Middle frontal gyrus (tissue), 1 donor: Measurements from ENCODE around the gene TMEM115.

Experiments used
- DNase-seq: peaks from one replicate; pipeline ENCODE4 v3.0.0-alpha.2; 2015; ENCODE audit warnings: low spot score; ENCODE audit errors: extremely low spot score

TMEM115 gene, protein sequence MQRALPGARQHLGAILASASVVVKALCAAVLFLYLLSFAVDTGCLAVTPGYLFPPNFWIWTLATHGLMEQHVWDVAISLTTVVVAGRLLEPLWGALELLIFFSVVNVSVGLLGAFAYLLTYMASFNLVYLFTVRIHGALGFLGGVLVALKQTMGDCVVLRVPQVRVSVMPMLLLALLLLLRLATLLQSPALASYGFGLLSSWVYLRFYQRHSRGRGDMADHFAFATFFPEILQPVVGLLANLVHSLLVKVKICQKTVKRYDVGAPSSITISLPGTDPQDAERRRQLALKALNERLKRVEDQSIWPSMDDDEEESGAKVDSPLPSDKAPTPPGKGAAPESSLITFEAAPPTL

DNA sequence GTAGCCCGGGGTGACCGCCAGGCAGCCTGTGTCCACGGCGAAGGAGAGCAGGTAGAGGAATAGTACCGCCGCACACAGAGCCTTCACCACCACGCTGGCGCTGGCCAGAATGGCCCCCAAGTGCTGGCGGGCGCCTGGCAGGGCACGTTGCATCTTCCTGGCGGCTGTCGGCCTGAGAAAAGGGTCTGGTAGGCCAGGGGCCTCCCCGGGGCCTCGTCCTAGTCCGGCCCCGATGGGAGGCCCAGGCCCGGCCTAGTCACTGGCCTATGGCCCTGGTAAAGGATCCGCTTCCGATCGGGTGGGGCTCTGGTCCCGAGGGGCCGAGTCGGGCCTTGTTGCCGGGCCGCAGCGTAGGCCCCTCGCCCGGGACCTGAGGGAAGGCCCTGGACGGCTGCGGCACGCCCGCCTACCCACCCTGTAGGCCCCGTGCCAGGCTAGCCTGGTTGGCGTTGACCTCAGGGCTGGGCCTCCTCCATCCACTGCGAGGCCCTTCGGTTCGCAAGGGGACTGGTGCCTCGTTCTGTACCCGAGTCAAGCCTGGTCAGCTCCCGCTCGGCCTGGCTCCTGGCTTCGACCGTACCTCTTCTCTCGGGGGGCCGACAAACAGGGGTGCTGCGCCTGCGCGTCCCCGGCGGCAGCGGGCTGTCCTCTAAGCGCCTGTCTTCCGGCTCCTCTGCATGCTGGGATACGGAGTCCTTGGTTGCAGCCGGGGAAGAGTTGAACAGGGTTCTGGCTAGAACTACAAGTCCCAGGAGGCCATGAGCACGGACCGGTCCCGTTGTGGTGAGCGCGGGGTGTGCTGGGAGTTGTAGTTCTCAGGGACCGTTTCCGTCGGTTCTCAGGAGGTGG is at the start of gene TMEM115:
TSS of gene TMEM115 (minus strand) at position 611 of the 849 bp plus-strand sequence. CDS start at position 153, 458 bp downstream.
- peak; percentile 100 for DNase-seq

DNA sequence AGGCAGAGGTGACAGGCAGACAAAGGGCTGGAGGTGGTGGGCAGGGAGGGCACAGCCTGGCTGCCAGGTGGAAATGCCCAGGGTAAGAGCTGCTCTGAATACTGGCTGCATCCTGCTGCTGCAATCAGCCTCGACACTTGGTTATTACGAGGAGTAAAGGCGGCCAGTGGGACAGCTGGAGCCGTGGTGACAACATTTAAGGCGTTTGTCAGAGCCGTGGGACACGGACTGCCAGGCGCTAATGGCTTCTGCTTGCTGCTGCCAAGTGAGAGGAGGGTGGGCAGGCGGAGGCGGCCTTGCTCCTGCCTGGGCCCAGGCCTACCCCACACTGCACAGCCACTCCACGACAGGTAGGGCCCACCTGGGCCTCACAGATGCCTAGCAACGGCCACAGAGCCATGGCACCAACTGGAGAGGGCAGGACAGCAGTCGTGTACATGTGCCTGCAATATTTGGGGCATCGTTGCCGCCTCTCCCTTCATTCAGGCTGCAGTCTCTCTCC is 49.2 kb upstream of the TMEM115 start:
- DNase-seq = no peak

DNA sequence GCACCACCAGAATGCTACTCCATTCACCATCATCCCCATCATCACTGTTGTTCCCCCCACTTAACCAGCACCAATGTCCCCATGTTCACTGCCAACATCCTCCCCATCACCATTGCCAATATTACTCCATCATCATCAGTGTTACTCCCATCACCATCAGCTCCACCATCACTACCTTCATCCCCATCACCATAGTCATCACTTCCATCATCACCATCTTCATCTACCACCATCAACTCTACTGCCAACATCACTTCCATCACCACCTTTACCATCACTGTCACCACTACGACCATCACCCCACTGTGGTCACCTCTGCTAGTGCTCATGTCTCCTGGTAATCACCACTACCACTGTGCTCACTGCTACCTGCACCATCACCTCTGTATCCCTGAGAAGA is 47.2 kb upstream of the TMEM115 start:
- DNase-seq = no peak

DNA sequence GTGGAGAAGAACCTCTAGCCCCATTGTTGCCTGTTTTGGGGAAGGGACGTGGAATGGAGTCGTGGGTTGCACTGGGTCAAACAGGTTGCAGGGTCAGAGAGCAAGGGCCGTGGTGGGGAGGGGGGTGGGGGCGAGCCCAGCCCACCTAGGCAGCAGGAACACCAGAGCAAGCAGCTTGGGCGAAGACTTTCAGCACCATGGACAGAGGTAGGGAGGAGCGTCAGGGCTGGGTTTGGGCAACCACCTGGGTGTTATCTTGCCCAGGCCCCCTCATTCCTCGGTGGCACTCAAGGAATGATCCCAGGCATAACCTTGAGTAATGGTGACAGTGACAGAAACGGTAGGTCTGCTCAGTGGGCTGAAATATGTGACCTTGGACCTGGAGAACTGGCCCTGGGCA is 45.9 kb upstream of the TMEM115 start:
- DNase-seq = no peak

DNA sequence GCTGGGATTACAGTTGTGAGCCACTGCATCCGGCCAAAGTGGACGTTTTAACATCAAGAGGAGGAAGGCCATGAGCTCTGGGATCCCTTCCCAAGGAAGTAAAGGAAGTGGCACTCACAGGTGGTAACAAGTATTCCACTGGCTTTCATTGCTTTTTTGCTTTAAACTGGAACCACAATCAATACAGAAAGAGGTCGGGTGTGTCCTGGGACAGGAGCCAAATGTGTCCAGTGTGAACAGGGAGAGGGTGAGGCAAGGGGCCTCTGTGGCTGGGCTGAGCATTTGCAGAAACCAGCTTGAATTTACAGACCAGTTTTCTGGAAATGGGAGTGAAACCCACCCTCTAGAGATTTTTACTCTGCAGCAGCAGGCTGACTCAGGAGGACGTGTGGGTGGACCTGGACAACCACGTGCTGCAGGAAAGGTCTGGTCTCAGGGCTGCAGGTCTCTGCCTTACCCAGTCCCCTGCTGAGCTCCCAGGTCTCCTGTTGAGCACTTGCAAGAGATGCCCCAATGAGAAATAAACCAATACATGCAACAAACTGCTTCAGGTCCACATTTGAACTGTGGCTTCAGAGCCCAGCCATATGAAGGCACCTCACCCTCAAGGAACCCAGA is 42.8 kb upstream of the TMEM115 start:
- DNase-seq = no peak

DNA sequence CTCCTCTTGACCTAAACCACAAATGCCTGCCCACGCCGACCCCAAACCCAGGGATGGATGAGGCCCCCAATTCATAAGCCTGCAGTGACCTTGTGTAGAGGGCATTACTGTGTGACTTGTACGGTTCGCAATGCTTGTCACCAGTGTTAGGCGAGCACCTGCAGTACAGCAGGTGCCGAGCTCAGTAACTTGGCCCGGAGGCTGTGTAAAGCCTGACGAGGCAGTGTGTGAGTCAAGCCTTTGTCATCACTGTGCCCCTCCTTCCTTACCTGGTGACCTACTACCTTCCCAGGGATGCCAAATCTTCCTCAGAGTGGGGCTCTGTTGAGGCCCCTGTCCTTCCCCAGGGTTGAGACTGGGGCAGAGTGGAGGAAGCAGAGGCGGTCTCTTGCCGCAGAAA is 37.2 kb upstream of the TMEM115 start:
- DNase-seq = no peak

DNA sequence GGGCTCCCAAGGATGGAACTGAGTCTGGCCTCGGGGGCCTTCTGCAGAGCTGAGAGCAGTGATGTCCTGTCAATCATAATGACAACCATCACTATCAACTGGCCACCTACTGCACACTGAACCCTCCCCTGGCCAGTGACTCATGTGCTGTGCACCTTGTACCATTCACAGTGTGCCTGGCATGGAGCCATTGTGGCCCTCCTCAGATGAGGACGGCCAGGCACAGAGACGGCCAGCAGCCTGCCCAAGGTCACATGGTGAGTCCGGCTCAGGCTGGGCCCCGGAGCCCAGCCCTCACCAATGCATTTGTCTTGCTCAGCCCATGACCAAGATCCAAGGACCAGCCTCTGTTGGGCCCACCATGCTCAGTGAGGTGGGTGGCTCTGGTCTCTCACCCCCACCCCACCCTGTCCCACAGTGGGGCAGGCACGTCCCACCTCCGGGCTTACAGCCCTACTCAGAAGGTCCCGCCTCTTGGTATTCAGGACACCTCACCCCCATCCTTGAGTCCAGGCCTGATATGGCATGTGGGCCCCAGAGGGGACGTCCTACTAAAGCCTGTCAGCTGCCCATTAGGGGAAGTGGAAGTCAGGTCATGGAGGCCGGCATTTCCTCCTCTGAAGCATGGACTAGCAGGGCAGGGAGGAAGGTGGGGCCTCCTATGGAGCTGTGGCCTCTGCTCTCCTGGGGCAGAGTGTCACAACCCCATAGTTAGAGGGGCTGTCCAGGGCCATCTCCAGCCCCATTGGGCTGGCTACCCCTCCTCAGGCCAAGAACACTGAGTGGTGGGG is 35.9 kb upstream of the TMEM115 start:
- DNase-seq = no peak

DNA sequence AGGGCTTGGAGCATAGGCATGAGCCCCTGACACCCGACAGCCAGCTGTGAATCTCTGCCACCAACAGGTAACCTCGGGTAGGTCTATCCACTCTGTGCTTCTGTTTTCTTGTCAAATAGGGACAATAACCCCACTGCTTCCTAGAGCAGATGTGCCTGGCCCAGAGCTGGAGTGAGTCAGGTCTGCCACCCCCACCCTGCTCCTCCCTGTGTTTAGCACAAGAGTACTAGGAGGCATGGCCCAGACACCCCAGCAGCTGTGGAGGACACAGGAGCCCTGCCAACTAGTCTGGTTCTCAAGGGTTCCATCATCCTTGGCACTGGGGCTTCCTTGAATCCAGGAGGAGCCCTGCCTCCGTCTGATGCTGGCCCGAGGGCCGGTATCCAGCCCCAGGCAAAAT is 33.7 kb upstream of the TMEM115 start:
- no peak for DNase-seq

DNA sequence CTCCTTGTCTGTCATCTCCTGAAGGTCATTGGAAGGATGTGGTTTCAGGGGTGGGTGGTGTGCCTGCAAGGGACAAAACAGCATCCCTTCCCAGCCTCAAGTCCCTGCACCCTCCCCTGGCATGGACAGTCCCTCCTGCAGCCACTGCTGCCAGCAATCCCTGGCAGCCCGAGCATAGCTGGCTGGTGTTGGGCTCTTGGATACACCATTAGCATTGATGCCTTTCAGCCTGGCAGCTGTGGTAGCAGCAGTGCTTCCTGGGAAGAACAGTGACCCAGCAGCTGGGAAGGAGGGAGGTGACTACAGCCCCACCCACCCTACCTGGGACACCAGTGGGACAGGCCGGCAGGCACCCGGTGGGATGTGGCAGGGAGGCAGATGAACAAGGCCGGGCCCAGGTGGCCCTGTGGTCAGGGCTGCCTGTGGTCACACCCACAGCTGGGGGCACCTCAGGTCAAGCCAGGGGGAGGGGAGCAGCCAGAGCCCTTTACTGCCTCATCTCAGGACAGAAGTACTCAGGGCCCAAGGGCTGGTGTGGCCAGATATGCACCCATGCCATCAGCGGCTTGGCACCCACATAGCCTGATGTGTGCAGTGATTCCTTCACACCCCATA is 32.9 kb upstream of the TMEM115 start:
- DNase-seq = no peak

DNA sequence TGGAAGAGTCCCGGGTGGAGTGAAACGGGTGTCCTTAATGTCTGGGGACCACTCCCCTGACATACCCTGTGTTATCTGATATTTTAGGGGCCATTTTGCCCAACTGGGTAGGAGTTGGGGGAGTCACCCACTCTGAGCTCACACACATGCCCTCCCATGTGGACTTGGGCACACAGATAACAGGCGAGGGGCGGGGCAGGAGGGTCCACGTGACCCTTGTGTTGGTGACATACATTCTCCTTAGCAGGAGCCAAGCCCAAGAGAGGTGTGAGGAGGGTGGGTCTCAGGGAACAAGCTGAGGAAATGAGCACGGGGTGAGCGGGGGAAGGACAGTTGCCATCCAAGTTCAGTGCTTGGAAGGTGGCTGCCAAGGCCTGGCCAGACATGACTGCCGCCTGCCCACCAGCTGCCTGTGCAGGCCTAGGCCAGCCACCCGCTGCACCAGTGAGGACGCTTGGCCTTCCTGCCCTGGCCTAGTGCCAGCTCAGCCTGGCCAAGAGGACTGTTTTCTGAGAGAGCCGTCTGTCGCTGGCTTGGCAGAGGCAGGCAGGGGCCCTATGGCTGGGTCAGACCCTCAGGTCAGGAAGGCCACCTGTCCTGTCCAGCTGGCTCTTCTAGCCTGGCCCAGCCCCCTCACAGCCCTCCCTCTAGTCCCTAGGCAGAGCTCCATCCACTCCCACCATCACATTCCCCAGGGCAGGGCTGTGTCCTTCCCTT is 31.3 kb upstream of the TMEM115 start:
- no peak for DNase-seq

DNA sequence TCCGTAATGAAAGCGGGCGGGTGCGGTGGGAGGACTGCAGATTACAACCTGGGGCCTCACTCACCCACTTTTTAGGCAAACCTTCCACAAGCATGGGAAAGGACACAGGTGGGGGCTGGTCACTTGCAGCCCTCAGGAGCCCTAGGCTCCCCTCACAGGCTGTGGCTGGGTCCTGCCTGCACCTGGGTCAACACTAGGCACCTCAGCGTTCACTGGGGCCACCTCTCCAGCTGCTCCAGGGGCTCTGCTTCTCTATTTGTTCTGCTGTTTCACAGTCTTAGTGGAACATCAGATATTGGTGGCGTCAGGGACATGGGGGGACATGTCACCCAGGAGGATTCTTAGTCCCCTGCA is 30.1 kb upstream of the TMEM115 start:
- DNase-seq = no peak

DNA sequence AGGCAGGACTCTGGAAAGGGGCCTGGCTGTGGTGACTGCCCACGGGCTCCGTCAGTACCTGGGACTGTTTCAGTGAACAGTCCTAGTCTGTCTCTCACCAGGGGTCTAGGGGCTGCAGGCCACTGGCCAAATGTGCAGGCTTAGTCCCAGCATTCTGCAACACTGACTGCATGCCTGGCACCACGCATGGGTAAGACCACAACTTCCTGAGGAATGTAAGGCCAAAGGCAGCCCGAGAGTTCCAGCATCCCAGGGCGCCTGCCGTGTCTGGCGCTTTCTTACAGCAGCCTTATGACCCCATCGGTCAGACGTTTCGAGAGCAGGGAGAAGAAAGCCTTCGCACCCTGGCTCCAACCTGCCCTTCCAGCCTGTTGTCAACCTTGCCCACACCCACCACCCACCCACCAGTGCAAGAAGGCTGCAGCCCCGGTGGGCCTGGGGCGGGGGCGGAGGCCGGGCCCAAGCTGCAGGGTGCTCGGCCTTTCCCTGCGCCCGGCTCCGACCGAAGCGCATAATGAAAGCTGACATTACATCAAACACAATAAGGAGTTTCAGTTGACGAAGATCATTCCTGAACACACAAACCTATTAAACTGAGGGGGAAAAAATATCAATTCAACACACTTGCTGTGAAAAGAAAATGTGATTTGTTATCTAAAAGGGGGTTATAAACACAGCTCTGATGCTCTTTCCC is 29.5 kb upstream of the TMEM115 start:
- DNase-seq = no peak

DNA sequence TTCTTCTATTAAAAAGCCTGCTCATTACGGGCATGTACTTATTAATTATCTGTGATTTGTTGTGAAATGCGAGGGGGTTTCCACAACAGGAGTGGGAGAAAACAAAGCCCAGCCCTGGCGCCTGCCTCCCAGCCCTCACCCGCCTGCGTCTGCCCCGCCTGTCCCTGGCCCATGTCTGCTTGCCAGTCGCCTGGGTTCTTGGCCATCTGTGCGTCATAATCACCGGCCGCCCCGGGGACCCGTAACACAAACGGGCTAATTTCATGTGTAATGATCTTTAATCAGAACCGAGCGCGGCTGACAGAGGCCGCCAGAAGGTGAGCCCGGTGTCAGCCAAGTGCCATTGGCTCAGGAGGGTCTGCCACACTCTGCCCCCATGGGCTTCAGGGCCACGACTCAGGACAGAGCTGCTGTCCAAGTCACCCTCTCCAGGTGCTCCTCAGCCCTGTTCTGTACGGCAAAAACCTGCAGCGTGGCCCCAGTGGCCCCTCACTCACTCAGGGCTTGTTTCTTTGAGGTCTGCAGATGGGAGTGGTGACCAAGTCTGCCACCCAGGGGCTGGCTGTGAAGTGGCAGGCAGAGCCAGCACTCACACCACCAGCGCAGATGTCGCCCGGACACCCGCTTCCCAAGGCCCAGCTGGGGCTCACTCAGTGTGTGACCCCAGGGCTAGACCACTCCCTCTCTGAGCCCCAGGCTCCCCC is 28.8 kb upstream of the TMEM115 start:
- DNase-seq = no peak

DNA sequence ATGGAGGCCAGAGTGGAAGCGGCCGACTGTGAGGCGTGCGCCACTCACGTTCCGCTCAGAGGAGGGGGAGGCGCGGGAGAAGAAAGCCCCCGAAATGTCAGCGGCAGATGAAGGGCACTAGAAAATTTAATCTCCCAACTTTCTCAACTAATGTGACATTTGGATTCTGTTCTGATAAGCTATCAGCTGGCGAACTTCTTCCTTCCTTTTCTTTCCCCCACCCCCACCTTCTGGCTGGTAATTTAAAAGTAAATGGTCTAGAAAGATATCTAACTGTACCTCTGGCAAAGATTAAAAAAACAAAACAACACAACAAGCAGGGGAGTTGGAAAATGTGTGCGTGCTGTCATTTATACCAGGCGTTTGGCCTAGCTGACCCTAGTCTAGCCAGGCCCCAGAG is 26.4 kb upstream of the TMEM115 start:
- DNase-seq = no peak

DNA sequence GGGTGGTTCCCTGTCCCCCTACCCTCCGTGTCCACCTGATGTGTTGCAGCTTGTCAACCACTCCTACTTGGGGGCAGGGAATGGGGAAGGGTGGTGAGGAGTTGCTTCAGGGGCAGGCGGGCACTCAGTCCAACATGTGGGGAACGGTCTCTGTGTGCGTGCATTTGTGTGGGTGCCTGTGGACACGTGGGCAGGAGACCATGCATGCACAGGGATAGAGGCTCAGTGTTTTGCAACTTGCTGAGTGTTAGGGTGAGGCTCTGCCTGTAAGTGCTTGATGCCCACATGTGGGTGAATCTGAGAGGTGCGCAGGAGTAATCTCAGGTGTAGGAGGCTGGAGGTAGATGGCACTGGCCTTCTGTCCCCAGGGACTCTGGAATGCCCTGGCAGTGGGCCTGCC is 24.4 kb upstream of the TMEM115 start:
- no peak for DNase-seq

DNA sequence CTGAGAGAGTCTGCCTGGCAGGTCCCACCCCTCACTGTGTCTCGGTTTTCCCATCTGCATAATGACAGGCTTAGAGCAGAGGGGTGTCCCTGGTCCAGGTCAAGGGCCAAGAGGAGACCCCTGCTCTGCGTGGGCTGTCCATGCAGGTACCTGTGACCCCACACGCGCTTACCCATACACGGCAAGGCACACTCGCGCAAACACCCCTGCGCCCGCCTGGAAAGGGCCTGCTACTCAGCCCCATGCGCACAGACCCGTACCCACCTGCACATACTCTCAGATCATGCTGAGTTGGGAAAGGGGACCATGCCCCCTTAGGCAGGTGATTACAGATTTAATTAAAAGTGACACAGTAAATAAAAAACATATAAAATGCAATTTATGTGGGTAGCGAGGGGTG is 23.4 kb upstream of the TMEM115 start:
- DNase-seq = no peak

DNA sequence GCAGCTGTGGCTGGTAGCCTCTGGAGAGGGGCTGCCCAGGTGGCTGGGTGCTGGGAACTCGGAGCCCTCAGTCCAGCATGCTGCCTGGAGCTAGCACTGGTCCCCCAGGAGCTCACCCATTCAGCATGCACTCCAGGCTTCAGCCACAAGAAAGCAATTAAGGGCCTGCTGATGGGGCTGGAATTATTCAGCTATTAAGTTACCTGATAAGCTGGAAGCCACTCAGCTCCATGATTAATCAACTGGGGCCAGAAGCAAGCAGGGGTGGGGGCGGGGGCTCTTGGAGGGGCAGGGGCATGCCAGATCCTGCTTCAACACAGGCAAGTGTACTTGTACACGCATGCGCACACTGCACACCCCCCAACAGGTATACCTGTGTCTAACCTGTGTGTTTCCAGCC is 22.1 kb upstream of the TMEM115 start:
- no peak for DNase-seq

DNA sequence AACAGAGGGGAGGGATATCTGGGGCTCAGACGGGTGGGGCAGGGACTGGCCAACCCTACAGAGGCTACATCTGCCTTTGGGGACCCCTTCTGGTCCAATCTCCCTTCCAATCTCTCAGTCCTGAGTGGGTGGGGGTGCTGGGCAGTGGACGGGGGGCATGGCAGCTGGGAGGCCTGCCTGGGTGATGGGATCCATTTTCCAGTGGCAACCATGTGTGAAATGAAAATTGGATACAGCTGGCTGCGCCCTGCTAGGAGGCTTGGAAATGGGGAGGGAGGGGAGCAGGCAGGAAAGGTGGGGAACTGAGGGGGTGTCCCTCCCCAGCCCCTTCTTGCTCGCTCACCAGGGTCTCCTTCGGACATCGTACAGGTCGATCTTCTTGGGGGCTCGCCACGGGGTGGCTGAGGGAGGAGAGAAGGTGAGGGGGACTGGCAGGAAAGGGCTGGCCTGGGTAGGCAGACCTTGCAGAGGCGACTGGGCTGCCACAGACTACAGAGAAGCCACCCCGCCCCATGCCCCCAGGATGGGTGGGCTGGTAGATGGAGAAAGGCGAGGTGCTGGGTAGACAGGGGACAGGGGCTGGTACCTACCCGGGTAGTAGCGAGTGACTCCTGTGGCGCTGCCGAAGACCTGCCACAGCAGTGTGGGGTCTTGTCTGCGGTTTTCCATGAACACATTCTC is 21.2 kb upstream of the TMEM115 start:
- no peak for DNase-seq
